GM19397 (cell line): ENCODE measurements around the gene DIRAS1.
"Not testable (repeated sequence)": the region's sequence is repeated elsewhere in the genome, so short reads cannot be mapped to it uniquely, and the experiment has no call there.

ENCODE experiments used
- ATAC-seq: cut with Tn5 transposase; IDR thresholded peaks from one replicate; pipeline ENCODE4 v1.9.1; 2021; ENCODE audit warnings: mild to moderate bottlenecking, moderate library complexity; ENCODE audit not compliant: unreplicated experiment

The DIRAS1 gene

DNA sequence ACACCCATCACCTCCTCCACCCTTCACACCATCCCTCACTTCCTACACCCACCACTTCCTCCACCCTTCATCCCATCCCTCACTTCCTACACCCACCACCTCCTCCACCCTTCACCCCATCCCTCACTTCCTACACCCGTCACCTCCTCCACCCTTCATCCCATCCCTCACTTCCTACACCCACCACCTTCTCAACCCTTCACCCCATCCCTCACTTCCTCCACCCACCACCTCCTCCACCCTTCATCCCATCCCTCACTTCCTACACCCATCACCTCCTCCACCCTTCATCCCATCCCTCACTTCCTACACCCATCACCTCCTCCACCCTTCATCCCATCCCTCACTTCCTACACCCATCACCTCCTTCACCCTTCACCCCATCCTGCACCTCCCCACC is 7.1 kb downstream of the DIRAS1 start:
- not testable (repeated sequence) for ATAC-seq

DNA sequence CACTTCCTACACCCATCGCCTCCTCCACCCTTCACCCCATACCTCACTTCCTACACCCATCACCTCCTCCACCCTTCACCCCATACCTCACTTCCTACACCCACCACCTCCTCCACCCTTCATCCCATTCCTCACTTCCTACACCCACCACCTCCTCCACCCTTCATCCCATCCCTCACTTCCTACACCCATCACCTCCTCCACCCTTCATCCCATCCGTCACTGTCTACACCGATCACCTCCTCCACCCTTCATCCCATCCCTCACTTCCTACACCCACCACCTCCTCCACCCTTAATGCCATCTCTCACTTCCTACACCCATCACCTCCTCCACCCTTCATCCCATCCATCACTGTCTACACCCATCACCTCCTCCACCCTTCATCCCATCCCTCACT is 8.0 kb downstream of the DIRAS1 start:
- not testable (repeated sequence) for ATAC-seq

DNA sequence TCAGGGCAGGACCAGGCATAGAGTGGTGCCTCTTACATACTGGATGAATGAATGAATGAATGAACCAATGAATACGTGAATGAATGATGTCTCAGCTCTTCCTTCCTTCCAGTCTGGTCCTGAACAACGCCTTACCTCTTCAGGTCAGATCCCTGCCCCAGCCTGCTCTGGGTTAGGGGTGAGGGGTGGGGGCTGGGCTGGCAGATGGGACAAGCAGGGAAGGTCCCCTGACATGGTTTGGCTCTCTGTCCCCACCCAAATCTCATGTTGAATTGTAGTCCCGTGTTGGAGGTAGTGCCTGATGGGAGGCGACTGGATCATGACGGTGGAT is 9.3 kb downstream of the DIRAS1 start:
- ATAC-seq: no peak

DNA sequence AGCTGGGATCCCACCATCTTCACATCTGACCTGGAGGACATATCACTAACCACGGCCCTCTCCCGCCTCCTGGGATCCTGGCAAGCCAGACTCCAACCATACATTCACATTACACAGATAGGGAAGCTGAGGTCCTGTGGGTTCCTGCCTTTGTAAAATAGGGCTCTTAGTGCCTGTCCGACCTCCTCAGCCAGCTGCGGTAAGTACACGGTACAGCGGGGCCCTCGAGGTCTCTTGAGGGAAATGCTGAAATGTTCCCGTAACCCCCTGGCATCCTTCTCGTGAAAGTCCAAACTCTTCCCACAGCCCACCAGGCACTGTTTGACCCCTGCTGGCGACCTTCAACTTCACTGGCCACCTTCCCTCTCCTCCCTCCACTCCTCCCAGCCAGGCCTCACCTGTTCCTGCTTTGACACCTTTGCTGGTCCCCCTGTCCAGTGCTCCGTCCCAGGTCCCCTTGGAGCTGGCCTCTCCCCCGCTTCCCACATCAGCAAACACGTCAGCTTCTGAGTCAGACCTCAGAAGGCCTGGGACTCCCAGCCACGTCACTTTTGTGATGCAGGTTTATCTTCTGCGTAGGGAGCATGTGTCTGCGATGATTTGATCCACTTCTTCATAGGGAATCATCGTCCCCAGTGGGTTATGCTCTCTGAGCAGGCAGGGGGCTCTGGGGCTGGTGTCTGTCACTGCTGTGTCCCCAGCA is 9.8 kb downstream of the DIRAS1 start:
- no peak for ATAC-seq

DNA sequence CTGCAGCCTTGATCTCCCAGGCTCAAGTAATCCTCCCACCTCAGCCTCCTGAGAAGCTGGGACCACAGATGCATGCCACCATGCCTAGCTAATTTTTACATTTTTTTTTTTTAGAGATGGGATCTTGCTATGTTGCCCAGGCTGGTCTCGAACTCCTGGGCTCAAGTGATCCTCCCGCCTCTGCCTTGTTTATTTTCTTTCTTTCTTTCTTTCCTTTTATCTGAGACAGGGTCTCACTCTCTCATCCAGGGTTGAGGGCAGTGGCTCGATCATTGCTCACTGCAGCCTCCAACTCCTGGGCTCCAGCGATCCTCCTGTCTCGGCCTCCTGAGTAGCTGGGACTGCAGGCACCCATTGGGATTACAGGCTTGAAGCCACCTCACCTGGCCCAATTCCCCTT is 14.9 kb downstream of the DIRAS1 start:
- ATAC-seq: no peak

DNA sequence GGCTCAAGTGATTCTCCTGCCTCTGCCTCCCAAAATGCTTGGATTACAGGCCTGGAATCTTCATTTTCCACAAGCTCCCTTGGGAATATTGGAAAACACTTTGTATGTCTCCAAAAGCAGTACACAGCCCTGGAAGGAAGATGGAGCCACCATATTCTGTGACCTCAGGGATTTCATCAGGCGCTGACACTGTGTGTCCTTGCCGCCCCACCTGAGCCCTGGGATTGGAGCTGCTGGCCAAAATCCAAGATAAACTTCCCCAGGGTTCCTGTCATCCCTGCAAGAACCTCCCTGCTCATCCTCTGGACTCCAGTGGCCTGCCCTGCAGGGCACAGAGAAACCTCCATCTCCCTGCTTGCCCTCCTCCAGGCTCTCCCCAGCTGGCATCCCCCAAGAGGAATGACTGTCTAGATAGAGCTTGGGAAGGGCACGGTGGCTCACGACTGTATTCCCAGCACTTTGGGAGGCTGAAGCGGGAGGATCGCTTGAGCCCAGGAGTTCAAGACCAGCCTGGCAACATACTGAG is 17.4 kb downstream of the DIRAS1 start:
- no peak for ATAC-seq

DNA sequence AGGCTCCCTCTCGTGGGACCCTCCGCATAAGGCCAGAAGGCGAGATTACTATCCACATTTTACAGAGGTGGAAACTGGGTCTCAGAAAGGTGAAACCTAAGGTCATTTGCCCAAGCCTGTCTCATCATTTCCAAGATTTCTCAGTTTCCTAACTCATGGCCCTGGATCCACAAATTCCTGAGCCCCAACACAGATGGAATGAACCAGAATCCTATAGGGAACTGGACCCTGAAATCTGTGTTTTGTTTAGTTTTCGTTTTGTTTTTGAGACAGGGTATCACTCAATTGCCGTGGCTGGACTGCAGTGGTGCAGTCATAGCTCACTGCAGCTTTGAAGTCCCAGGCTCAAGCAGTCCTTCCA is 18.1 kb downstream of the DIRAS1 start:
- no peak for ATAC-seq

DNA sequence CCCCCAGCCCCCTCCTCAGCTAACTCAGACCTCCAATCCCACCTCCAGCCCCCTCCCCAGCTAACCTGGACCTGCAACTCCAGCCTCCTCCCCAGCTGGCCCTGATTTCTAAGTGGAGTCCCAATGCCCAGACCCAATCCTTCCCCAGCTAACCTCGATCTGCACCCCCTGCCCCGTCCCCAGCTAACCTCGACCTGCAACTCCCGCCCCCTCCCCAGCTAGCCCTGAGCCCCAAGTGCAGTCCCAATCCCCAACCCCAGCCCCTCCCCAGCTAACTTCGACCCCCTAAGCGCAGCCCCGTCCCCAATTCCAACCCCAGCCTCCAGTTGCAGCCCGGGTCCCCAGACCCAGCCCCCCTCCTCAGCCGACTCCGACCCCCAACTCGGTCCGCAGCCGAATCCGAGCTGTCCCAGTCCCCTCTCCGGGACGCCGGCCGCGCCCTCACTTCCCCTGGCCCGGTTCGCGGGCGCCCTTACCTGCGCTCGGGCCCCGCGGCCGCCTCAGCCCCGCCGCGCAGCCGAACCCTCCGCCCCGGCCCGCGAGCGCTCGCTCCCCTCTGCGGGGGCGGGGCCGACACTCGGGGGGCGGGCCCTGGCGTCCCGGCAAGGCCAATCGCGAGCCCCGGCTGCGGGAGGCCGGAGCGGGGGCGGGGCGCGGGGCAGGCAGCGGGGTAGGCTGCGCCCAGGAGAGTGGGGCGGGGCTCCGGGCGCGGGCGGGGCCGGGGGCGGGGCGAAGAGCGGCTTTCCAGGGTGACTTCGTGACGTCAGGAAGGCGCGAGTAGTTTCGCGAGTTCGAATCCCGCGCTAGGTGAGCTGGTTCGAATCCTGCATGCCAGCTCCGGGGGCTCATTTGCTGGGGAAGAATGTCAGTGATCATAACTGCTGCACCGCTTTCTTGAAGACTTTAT is 18.7 kb downstream of the DIRAS1 start, which contains the start of gene GNG7:
Gene GNG7, minus strand, starts transcription at position 525 of the 907 bp plus-strand sequence. CDS start 182,006 bp downstream, outside the sequence.
- peak; percentile 88 for ATAC-seq

DNA sequence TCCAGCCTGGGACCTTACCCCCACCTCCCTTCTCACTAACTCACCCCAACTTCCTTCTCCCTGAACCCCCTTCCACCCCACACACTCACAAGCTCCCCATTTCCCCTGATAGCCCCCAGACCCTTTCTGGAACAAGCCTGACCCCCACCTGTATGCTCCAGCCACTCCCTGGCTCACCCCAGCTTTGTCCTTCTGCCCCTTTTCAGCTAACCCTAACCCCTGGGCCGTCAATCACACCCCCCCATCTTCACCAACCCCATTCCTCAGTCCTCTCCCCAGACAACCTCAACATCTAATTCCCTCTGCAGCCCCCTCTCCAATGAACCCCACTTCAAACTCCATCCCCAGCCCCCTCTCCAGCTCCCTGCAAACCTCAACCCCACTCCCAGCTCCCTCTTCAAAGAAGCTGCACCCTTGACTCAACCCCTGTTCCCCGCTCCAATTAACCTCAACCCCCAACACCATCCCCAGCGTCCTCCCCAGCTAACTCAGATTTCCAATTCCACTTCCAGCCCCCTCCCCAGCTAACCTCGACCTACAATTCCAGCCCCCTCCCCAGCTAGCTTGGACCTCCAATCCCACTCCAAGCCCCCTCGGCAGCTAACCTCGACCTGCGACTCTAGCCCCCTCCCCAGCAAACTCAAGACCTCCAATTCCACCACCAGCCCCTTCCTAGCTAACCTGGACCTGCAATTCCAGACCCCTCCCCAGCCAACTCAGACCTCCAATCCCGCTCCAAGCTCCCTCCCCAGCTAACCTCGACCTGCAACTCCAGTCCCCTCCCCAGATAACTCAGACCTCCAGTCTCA is 19.6 kb downstream of the DIRAS1 start:
- no peak for ATAC-seq

DNA sequence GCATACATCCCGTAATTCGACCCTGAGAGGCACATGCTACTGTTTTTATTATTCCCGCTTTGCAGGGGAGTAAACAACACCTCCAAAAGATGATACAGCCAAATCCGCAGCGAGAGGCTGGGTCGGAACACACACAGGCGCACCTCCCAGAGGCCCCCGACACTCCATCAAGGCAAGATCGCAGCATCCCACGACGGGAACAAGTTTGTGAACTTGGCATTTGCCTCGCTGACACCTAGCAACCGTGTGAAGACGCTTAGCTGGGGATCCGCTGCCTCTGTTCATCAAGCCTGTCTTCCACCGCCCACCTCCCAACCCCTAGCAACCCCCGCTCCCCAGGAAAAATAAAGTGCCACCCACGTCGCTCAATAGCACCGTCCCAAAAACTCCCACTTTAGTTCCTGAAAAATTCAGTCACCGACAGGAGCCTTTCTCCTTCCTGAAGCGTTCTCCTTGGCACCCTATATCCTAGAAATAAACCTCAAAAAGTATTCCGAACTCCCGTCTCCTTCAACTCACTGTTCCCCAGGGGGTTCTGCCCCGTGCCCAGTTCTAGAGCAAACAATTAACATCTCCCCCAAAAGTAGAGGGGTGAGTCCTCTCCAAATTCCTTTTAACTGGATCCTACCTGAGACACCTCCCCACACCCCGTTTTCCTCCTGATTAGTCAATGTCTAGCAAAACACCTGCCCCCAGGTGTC is 20.4 kb downstream of the DIRAS1 start:
- ATAC-seq: no peak

DNA sequence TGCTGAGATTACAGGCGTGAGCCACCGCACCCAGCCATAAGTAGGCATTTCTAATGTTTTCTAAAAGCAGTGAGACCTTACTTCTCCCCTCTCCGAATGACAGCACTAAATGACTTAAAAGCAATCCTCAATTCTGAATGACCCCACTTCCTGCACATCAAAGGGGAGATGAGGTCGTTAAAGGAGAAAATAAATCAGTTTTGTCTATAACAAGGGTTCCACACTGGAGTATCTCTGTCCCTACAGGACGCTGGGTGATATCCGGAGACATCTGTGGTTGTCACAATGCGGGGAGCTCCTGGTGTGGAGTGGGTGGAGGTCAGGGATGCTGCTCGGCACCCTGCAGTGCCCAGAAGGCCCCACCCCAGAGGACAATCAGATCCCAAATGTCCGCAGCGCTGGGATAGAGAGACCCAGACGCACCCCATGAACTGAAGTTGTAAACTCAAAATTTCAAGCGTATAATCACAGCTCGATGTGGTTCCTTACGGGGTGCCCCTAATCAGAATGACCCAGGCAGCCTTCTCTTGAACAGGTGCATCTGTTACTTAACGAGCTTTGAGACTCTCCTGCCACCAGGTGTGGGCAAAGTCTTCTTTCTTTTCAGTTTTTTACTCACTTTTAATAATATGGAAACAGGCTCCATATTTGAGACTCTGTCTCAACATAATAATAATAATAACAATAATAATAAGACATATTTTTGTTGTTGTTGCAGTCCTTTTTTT is 21.6 kb downstream of the DIRAS1 start:
- ATAC-seq: no peak

DNA sequence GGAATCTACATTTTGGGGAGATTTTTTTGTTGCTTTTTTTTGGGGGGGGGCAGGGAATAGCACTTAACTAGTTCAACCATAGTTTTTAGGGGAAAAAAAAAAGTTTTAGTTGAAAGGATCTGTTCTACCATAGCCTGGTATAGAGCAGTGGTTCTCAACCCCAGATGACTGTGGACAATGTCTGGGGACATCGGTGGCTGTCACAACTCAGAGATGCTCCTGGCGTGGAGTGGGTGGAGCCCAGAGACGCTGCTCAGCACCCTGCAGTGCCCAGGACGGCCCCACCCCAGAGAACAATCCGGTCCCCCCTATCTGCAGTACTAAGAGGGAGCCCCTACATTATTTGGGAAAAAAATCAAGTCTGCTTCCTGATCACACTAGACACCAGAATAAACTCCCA is 27.0 kb downstream of the DIRAS1 start:
- ATAC-seq: no peak

DNA sequence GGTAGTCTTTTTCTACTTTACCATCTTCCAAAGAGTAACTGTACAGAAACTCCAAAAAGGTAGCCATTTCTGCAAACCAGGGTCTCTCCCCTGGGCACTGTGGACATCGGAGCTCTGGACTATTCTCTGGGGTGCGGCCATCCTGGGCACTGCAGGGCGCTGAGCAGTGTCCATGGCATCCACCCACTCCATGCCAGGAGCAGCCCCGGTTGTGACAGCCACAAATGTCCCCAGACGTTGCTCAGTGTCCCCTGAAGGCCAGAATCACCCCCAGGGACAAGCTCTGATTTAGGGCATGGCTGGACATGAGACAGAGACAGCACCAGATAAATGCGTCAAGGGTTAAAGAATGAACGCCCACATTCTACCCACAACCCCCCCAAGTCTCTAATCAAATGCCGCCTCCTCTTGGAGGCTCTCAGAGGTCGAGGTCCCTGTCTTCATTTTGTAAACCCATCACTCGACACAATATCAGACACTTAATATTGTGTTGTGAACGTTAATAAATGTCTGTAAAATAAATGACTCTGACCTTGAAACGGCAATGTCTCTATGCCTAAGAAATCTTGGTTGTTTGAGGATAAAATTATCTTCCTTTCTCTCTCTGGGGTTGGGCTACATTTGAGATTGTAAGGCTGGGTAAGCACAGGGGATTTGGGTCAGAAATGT is 27.5 kb downstream of the DIRAS1 start:
- ATAC-seq: no peak

DNA sequence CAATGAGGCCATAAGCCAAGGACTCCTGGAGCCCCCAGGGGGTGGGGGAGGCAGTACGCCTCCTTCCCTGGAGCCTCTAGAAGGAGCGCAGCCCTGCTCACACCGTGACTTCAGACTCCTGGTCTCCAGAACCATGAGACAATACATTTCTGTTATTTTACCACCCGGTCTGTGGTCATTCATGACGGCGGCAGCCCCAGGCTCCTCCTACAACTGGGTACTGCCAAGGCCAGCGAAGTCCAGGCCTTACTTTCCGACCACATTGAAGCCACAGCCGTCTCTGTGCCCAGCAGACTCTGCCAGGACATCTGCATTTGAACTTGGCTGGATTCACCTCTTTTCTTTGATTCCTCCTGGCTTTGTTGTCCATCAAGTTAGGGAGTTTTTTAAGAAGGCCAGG is 29.2 kb downstream of the DIRAS1 start:
- ATAC-seq: no peak

DNA sequence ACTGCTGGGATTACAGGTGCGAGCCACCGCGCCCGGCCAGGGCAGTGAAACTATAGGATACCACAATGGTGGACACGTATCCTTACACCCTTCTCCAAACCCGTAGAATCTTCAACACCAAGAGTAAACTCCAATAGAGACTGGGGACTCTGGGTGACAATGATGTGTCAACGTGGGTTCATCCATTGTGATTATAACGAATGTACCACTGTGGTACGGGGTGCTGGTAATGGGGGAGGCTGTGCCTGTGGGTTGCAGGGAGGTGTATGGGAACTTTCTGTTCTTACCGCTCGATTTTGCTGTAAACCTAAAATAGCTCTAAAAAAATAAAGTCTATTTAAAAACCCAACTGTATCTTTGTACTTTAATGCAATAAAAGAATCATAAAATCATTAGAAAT is 30.3 kb downstream of the DIRAS1 start:
- ATAC-seq: no peak

DNA sequence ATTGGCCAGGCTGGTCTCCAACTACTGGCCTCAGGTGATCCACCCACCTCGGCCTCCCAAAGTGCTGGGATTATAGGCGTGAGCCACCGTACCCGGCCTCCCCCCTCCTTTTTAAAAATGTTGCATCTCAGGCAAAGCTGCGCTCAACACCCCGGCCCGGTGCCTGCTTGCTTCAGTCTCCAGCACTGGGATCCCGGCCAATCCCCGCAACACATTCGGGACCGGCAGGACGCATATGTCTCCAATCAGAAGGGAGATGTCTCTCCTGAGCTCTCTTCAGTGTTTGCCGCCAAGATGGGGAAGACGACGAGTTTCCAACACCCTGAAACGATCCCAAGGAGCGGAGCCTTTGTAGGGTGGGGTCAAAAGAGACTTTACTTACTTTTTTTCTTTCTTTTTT is 34.8 kb downstream of the DIRAS1 start:
- no peak for ATAC-seq

DNA sequence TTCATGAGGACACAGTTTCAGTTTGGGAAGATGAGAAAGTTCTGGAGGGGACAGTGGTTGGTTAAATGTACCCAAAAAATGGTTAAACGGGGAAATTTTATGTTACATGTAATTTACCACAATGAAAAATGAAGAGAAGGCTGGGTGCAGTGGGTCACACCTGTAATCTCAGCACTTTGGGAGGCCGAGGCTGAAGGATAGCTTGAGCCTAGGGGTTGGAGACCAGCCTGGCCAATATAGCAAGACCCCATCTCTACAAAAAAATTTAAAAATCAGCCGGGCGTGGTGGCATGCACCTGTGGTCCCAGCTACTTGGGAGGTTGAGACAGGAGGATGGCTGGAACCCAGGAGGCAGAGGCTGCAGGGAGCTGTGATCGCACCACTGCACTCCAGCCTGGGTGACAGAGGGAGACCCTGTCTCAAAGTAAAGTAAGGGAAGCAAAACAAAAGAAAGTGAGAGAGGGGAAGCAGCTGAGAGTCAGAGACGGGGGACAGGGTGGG is 35.9 kb downstream of the DIRAS1 start:
- no peak for ATAC-seq

DNA sequence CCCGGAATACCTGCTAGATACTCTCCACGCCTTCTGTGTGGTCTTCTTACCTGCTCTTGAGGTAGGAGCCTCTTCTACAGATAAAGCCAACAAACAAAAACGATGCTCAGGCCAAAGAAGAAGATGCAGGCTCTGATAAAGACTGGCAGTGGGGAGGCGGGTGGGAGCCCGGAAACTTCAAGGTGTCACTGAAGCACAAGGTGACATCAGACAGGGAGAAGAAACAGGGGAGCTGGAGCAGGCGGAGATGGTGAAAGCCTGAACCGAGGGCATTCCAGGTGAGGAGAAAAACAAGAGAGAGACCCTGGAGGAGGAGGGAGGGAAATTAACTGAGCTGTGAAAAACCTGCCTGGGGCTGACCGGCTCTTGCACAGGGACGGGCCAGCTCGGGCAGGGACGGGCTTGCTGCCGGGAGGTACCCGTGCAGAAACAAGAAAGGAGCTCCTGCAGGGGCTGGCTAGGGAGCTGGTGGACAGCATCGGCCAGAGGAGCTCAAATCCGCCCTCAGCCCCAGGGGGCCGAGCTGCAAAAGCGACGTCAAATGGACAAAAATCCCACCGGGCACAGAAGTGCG is 37.7 kb downstream of the DIRAS1 start:
- no peak for ATAC-seq

DNA sequence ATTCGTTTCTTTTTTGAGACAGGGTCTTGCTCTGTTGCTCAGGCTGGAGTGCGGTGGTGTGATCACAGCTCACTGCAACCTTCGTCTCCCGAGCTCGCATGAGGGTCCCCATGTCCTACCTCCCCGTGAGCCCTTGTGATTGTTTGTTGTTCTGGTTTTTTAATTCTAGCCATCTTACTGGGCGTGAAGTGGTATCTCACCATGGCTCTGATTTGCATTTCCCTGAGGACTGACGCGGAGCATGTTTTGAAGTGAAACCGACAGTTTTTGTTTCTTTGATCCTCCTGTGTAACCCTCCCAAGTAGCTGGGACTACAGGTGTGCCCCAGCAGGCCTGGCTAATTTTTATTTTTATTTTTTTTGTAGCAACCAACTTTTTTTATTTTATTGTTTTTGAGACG is 40.4 kb downstream of the DIRAS1 start:
- no peak for ATAC-seq
